ENCODE data around the gene GALNT9.
"Not testable (repeated sequence)": the region's sequence is repeated elsewhere in the genome, so short reads cannot be mapped to it uniquely, and the experiment has no call there.

The GALNT9 gene

DNA sequence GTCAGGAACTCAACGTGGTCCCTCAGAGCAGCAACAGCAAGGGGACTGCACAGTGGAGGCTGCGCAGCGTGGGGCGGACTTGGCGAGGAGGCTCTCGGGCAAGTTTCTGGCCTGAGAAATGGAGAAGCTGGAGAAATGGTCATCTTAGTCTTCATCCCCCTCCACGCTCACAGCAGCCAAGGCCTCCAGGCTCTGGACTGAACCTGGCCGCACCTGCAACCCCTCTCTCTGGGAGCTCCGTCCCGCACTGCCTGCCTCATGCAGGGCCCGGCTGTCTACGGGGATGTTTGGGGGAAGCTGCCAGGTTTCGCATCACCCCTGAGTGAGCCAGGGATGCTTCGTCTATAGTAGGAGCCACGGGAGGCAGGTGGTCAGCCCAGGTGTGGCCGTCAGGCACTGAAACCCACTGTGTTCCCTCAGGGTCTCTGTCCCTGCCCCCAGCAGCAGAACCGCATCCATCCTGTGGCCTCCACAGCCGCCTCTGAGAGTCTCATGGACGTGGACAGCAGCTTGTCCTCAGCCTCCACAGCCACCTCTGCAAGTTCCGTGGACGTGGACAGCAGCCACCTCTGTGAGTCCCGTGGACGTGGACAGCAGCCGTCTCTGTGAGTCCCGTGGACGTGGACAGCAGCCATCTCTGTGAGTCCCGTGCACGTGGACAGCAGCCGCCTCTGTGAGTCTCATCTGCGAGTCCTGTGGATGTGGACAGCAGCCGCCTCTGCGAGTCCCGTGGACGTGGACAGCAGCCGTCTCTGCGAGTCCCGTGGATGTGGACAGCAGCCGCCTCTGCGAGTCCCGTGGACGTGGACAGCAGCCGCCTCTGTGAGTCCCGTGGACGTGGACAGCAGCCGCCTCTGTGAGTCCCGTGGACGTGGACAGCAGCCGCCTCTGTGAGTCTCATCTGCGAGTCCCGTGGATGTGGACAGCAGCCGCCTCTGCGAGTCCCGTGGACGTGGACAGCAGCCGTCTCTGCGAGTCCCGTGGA lies 29.1 kb upstream of the GALNT9 start:
- DNase-seq, result not testable (repeated sequence)

- DNase-seq, result no peak
Observed at GRCh38 chr12:132357623-132358186, 28.3 kb upstream of the GALNT9 start.

GRCh38 chr12:132356691-132357622 lies 27.6 kb upstream of the GALNT9 start:
- no peak for DNase-seq

- DNase-seq, result no peak
Observed at GRCh38 chr12:132355742-132356681, 26.6 kb upstream of the GALNT9 start.

DNA sequence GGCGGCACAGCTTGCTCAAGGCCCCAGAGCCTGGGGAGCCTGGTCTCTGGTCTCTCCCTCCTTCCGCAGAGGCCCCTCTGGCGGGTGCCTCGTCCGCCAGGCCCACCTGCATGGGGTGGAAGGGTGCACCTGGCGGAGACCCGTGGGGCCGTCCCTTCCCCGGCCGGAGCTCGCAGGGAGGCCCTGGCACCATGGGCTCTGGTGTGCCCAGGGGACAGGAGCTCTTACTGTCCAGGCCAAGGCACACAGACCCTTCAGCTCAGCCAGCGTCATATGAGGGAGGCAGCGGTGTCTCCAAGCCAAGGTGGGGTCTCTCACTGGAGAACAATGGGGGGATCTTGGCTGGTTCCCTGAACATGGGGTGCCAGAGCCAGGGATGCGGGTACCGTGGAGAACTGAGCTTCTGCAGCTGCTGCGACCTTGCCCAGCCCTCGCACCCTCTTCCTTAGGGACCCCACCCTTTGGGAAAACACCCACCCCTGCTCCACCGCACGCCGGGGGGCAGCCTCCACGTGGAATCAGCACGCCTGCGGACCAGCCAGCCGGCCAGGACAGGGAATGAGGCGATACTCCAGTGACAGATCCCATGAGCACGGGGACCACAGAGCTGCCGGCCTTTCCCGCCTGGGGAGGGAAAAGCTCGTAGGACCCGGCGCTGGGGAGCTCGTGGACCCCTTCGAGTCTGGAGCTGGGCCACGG lies 25.7 kb upstream of the GALNT9 start:
- DNase-seq, result no peak

DNA sequence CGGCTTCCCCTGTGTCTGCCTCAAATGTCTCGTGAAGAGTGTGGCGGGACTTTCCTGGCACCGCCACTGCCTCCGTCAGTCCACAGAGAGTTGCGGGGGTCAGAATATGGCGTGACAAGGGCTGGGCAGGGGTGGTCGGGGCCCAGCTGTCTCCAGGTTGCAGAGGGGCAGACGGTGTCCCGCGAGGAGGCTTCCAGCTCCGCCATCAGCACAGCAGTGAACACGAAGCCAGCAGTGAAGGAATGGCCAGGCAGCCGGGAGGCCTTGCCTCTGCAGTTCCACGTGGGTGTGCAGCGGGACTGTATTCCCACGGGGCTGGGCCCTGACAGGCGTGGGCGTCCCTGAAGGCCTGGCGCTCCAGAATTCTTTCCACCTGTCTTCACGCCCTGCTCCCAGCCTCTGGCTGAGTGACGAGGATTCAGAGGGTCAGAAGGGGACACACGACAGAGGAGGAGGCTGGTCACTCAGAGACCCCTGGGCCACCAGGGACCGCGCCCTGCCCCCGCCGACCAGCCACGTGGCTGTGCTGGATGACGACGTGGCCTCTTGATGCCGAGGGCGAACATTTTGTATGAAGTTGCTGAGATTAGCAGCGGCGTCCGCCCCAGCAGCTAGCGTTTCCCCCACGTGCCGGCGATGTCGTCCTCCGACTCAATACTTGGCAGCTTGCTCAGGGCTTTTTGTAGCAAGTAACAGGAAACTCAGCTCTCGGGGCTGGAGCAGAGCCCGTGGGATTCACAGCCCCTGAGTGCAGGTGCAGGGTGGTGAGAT lies 25.0 kb upstream of the GALNT9 start:
- no peak for DNase-seq

DNA sequence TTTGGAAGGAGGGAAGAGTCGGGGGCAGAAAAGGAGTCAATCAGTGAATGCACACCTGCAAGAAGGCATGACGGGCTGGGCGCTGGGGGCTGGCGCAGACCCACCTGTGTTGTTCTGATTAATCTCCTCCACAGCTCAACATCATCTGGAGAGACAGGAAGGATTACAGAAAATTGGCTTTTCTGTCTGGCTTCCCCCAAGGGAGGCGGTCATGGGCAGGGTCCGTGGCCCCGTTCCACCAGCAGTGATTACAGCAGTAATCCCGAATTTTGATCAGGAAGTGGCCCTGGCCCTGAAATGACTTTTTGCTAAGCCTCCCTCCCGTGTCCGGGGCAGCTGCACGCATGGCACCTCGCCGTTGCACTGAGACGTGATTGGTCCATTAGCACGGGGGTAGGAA lies 24.4 kb upstream of the GALNT9 start:
- no peak for DNase-seq

- no peak for DNase-seq
Observed at GRCh38 chr12:132352896-132353800, 23.8 kb upstream of the GALNT9 start.

DNA sequence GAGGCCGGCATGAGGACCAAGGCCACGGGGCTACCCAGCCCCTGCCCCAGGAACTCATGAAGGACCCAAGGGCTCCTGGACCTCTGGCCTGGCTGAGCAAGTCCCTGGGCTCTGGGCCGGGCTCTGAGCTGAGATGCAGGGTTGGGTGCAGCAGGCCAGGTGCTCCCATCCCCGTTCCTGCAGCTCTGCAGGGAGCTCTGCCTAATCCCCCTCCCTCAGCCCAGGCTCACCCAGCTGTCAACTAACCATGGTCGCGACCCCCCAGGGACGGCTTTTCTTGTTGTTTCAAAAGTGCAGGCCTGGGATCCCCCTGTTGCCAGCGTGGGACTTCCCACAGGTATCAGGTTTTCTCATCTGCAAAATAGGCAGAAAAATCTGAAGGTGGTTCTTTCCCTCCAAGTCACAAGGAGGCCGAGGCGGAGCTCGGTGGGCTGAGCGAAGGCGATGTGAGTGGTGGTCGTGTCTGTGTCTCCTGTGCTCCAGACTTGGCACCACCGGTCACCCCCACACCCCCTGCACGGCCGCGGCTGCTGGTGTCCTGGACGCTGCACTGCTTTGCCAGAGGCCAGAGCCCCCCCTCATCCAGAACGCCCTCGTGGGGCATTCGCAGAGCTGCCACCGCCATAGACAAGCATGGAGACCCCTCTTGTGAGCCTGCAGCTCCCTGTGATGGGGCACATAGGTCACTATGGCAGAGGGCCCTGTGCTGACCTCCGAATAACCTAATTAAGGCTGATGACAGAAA lies 22.5 kb upstream of the GALNT9 start:
- no peak for DNase-seq

DNA sequence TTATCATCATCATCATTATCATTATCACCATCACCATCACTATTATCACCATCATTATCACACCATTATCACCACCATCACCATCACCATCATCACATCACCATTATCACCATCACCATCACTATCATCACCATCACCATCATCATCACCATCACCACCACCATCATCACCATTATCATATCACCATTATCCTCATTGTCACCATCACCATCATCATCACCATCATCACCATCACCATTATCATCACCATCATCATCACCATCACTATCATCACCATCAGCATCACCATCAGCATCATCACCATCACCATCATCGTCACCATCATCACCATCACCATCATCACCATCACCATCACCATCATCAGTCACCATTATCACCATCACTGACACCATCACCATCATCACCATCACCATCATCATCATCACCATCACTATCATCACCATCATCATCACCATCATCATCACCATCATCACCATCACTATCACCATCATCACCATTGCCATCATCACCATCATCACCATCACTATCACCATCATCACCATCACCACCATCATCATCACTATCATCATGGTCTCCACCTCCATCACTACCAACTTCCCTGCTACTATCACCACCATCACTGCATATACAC lies 20.2 kb upstream of the GALNT9 start:
- DNase-seq, result no peak

GRCh38 chr12:132348176-132348575 lies 18.8 kb upstream of the GALNT9 start:
- DNase-seq, result no peak

DNA sequence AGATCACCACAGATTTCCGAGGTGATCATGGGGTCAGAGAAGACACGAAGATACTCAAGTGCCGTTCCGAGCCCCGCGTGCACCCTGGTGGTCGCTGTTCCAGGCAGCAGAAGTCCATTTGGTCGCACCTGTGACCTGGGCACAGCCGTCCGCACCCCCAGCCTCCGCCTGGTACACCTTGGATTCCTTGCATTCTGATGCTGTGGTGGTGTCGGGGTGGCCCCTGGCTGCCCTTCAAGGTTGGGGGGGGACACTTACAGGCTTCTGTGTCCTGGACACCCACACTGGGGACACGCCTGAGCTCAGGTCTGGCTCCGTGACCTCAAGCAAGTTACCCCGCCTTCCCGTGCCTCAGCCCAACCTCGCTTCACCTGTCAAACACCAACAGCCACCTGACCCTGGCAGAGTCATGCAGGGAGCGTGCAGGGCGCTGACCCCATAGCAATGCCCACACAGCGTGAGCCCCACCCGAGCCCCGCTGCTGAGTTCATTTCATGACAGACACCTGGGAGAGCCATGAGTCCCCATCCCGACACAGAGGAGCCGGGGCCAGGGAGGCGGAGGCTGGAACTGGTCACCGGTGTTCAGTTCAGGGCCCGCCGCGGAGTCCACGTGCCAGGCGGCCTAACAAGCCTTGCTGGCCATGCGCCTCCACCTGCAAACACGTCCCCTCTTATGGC lies 17.9 kb upstream of the GALNT9 start:
- no peak for DNase-seq

GRCh38 chr12:132346471-132347175 lies 17.2 kb upstream of the GALNT9 start:
- no peak for DNase-seq

DNA sequence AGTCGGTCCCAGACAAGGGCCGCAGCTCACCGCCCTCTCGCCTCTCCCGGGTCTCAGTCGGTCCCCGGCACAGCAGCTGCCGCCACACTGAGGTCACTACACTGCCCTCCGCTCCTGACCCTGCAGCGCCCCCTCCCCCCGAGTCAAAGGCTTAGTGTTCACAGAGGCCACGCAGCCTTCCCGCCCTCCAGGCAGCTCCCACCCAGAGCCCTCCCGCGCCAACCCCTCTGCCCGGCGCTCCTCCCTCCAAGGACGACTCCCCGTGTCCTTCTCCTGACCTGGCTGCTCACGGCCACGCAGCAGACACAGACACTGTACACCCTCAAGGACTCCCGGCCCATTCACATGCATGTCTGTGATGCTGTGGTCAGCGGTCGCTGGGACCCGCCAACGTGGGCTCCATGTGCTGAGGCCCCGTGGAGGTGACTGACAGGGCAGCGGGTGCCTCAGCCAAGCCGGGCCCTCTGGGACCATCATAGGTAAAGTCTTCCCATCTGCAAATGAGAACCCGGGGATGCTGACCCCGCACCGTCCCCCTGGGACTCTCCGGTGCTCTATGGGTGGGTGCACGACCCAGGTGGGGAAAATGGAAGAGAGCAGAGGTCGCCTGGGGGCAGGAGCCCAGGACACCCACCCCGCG lies 16.3 kb upstream of the GALNT9 start:
- no peak for DNase-seq

GRCh38 chr12:132345126-132345525 lies 15.7 kb upstream of the GALNT9 start:
- DNase-seq, result no peak

DNA sequence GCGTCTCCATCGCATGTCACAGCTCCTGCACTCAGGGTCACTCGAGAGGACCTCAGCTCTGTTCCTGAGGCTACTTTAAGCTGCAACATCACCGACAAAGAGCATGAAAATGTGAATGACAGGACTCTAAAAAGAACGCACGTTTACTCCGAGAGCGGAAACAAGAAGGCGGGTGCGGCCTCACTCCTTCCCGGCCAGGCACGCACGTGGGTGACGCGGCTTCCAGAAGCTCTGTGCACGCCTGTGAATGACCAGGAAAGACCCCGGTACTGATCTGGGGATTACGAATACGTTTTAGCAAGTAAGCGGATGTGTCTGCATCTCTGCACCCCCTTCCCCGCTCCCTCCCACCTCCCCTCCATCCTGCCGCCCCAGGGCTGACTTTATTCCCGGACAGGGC lies 15.2 kb upstream of the GALNT9 start:
- DNase-seq, result no peak

Data from activated effector memory CD4-positive, alpha-beta T cell treated with Interleukin-2 at 50 U/mL for 16 hours (primary cell).